Left ventricle myocardium inferior (tissue), 1 donor: ENCODE results near the gene NFKBIE. TPM values are rescaled to one million over a fixed set of nuclear protein-coding genes. Genes with fewer than 3 reads are reported as not detected.

Experiments used
- DNase-seq: peaks from one replicate; pipeline ENCODE4 v3.0.0-alpha.2; 2020
- H3K27ac ChIP-seq: fragments of 200-600 bp; replicated peaks from 2 replicates; pipeline ENCODE4 v1.8.0; 2021
- H3K27me3 ChIP-seq: fragments of 200-600 bp; 2 replicates; pipeline ENCODE4 v1.8.0; 2021; ENCODE audit warnings: low read depth
- H3K36me3 ChIP-seq: fragments of 200-600 bp; 2 replicates; pipeline ENCODE4 v1.8.0; 2021
- H3K4me1 ChIP-seq: fragments of 200-600 bp; 2 replicates; pipeline ENCODE4 v1.8.0; 2021
- H3K4me3 ChIP-seq: fragments of 200-600 bp; 2 replicates; pipeline ENCODE4 v1.8.0; 2021; ENCODE audit warnings: mild to moderate bottlenecking, moderate library complexity
- H3K9me3 ChIP-seq: fragments of 200-600 bp; replicated peaks from 2 replicates; pipeline ENCODE4 v1.8.0; 2021
- intact Hi-C: fragments of 100-400 bp; cut with micrococcal nuclease; formaldehyde crosslinking; loops from one replicate; pipeline ENCODE4 v1.11.0; 2022
- total RNA-seq: library from RNA; stranded (reverse); fragmentation: NEBNext Ultra II Directional; extraction: Animal tissue kit (Norgen Biotek cat#: 25700); gene quantifications from one replicate; pipeline ENCODE4 v1.2.1, GENCODE V29; 2021
- TF ChIP-seq, protein P1 (sequence below): fragments of 200-600 bp; IDR thresholded peaks from 2 replicates; pipeline ENCODE4 v1.8.0; 2021; ENCODE audit warnings: antibody characterized with exemption, mild to moderate bottlenecking, borderline replicate concordance
- donor health status: DM: no; HTN: yes; CAD: no; lungs with severe emphysema.

Gene NFKBIE
- total RNA-seq, 1 donor from 2014 or later: 2.1 TPM

DNA sequence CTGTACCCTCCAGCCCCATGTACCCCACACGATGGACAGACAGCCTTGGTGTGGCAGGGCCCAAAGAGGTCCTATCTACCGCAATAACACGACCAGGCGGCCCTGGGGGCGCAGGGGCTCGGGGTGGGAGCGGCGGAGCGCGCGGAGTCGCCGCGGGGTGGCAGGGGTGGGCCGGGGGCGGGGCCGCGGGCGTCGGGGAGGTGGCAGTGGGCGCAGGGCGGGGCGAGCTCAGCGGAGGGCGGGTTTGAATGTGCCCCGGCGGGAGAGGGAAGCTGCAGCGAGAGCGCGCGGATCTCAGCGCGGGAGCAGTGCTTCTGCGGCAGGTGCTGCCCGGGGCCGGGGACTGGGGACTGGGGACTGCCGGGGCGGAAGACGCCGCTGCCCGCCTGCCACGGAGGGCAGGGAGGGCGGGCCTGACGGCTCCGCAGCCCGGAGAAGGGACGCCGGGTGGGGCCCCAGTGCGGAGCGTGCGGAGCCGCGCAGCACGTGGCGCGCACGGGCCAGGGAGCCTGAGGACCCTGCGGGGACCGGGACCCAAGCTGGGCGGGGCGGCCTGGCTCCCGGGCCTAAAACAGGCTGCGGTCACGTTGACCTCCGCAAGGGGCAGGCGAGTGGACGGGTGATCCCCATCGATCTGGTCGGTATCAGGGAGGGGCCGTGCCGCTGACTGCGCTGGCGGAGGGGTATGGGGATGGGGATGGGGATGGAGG, 41.9 kb downstream of the NFKBIE start, which contains the start of gene SLC29A1:
Gene SLC29A1 (plus strand): TSS at position 277 of the 710 bp plus-strand sequence. CDS start 3,719 bp downstream, outside the sequence.
- H3K27ac ChIP-seq: peak within 1 kb of the TSS; percentile 98
- peak; percentile 89 for DNase-seq
- H3K36me3 ChIP-seq: no peaks in the 10 kb centered on the region
- H3K27me3 ChIP-seq: no peaks in the 10 kb centered on the region
- H3K9me3 ChIP-seq: no peaks in the 10 kb centered on the region
- TF ChIP-seq, protein P1, sequence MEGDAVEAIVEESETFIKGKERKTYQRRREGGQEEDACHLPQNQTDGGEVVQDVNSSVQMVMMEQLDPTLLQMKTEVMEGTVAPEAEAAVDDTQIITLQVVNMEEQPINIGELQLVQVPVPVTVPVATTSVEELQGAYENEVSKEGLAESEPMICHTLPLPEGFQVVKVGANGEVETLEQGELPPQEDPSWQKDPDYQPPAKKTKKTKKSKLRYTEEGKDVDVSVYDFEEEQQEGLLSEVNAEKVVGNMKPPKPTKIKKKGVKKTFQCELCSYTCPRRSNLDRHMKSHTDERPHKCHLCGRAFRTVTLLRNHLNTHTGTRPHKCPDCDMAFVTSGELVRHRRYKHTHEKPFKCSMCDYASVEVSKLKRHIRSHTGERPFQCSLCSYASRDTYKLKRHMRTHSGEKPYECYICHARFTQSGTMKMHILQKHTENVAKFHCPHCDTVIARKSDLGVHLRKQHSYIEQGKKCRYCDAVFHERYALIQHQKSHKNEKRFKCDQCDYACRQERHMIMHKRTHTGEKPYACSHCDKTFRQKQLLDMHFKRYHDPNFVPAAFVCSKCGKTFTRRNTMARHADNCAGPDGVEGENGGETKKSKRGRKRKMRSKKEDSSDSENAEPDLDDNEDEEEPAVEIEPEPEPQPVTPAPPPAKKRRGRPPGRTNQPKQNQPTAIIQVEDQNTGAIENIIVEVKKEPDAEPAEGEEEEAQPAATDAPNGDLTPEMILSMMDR: no peak
- H3K4me3 ChIP-seq: peak within 1 kb of the TSS; percentile 88
- intact Hi-C loops: no loop called here
- peaks cover 98% of the 10 kb centered on the region for H3K4me1 ChIP-seq

DNA sequence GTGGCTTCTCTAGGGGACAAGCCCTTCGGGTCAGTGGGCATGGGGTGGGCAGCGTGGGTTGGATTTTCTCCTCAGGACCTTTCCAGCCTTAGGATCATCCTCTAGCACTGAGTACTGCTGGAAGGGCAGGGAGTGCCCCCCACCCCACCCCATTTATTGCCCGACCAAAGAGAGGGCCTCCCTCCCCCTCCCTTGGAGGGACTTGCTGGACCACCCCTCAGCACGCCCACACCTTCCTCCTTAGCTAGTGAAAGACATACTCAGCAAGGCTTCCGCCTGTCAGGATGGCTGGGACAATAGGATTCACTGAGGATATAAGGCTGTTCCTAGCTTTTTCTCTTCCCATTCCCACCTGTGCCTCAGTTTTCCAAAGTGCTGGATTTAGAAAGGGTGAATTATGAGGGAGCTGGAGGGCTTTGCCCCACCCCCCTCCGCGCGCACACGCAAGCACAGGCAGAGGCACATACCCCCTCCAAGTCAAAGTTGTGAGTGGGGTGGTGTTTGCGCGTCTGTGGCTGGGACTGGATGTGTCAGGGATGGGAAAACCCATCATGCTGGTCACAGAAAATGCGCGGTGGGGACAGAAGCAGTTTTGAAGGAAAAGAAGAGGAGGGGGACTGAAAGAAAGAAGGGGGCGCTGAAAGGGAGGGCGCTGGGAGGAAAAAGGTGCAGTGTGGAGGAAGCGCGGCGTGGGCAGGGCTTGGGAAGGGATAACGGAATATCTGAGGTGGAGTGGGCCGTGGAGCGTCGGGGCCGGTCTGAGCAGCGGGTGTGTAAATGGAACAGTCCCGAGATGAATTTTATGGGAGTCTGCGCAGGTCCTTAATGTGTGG, 42.6 kb downstream of the NFKBIE start:
- TF ChIP-seq, protein P1: no peak
- H3K27me3 ChIP-seq: no peaks in the 10 kb centered on the region
- intact Hi-C loops: no loop called here
- H3K4me1 ChIP-seq: peaks cover 98% of the 10 kb centered on the region
- no peaks in the 10 kb centered on the region for H3K36me3 ChIP-seq
- peak overlapping the region; percentile 98 for H3K27ac ChIP-seq
- no peak for DNase-seq
- H3K9me3 ChIP-seq: no peaks in the 10 kb centered on the region
- peak overlapping the region; percentile 88 for H3K4me3 ChIP-seq

DNA sequence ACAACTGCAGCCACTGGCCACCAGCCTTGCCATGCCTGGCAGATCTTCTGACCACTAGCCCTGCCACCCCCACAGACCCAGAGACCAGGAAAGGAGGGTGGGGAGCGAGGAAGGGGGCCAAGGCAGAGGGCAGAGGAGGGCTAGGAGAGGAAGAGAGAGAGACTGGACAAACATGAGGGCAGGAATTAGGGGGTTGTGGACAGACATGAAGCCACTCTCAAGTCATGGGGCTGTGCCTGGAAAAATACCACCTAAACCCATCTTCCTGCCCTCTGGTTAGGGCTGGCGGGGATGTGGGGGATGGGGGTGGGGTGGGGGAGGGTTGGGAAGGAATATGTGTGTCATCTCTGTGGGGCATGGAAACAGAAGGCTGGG, 43.4 kb downstream of the NFKBIE start:
- DNase-seq: no peak
- no peaks in the 10 kb centered on the region for H3K27me3 ChIP-seq
- TF ChIP-seq, protein P1: no peak
- H3K4me1 ChIP-seq: peaks cover 98% of the 10 kb centered on the region
- intact Hi-C loops: no loop called here
- no peaks in the 10 kb centered on the region for H3K36me3 ChIP-seq
- H3K27ac ChIP-seq: peak overlapping the region; percentile 98
- no peaks in the 10 kb centered on the region for H3K9me3 ChIP-seq
- H3K4me3 ChIP-seq: peak overlapping the region; percentile 88

DNA sequence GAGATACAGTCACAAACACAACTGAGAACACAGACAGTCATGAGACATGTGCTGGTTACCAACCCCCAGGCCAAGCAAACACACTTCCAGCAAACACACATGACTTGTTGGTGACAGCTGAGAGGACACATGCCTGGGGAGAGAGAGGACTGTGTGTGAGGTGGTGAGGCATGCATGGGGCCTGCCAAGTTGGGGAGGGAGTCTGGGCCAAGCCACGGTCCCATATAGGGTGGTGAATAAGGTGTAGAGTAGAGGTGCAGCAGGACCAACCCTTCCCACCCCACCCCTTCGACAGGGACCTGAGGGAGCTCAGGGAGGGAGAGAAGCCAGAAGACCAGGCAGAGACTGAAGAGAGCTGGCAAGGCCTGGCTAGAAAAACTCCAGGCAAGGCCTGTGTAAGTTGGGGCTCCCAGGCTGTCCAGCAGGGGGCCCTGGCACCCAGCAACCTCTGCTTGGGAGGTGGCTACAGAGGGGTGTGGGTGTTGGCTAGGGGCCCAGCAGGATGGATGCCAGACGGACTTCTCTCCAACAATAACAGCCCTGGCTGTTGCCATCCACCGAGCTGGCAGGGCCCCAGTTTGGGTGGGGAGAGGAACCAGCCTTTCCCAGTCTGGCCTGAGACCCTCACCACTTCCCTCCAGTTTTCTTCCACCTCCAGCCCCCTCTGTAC, 43.9 kb downstream of the NFKBIE start:
- Histone ChIP-seq H3K27ac (peak overlapping the region; percentile 98), H3K4me1 (peaks cover 98% of the 10 kb centered on the region), H3K4me3 (peak overlapping the region; percentile 88), H3K36me3 (no peaks in the 10 kb centered on the region), H3K27me3 (no peaks in the 10 kb centered on the region), H3K9me3 (no peaks in the 10 kb centered on the region)
- intact Hi-C loops: no loop called here
- DNase-seq: peak; percentile 94
- TF ChIP-seq, protein P1: peak; percentile 87

DNA sequence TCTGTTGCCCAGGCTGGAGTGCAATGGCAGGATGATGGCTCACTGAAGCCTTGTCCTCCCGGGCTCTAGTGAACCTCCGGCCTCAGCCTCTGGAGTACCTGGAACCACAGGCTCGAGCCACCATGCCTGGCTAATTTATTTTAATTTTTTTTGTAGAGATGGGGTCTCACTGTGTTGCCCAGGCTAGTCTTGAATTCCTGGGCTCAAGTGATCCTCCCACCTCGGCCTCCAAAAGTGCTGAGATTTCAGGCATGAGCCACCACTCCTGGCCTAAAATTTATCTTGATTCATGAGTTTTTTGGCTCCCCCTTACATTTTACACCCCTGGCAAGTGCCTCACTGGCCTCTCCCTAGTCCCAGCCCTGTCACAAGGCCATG, 44.4 kb downstream of the NFKBIE start:
- TF ChIP-seq, protein P1: no peak
- peaks cover 98% of the 10 kb centered on the region for H3K4me1 ChIP-seq

More for the DNA sequence above, 44.4 kb downstream of the NFKBIE start:
- Histone ChIP-seq H3K27ac (peak overlapping the region; percentile 98), H3K27me3 (no peaks in the 10 kb centered on the region), H3K4me3 (peak overlapping the region; percentile 75), H3K36me3 (no peaks in the 10 kb centered on the region), H3K9me3 (no peaks in the 10 kb centered on the region)
- intact Hi-C loops: no loop called here
- DNase-seq: no peak
